ENCODE measurements around the gene PSMB7.

The PSMB7 gene

GRCh38 chr9:124308606-124309491 is 106.4 kb downstream of the PSMB7 start:
- H3K4me1 Mint-ChIP-seq: no peaks in the 10 kb centered on the region
- no peak overlapping the region for H3K4me3 Mint-ChIP-seq
- no peaks in the 10 kb centered on the region for H3K9me3 Mint-ChIP-seq
- CTCF ChIA-PET: interaction anchor here (1.1 kb wide), 1 partner anchor 175 kb away, joined by 3 read pairs; no protein-coding TSS in a partner anchor
- no peaks in the 10 kb centered on the region for H3K27me3 Mint-ChIP-seq
- no peak overlapping the region for H3K27ac Mint-ChIP-seq
- no peak for DNase-seq
- no peaks in the 10 kb centered on the region for H3K36me3 Mint-ChIP-seq

GRCh38 chr9:124307379-124308030 is 107.7 kb downstream of the PSMB7 start:
- Mint-ChIP-seq H3K9me3 (no peaks in the 10 kb centered on the region), H3K4me1 (no peaks in the 10 kb centered on the region), H3K4me3 (no peak overlapping the region), H3K27ac (no peak overlapping the region), H3K27me3 (peaks cover 4% of the 10 kb centered on the region), H3K36me3 (no peaks in the 10 kb centered on the region)
- DNase-seq: no peak
- CTCF ChIA-PET: no interaction called here

GRCh38 chr9:124306098-124306735 is 109.0 kb downstream of the PSMB7 start:
- peak overlapping the region; percentile 53 for H3K27ac Mint-ChIP-seq
- no peak for DNase-seq

GRCh38 chr9:124304285-124304684 is 111.0 kb downstream of the PSMB7 start:
- Mint-ChIP-seq H3K27me3 (peaks cover 20% of the 10 kb centered on the region), H3K4me1 (peaks cover 10% of the 10 kb centered on the region), H3K36me3 (no peaks in the 10 kb centered on the region), H3K9me3 (no peaks in the 10 kb centered on the region), H3K27ac (no peak overlapping the region), H3K4me3 (no peak overlapping the region)
- CTCF ChIA-PET: no interaction called here
- DNase-seq: no peak

More at GRCh38 chr9:124306098-124306735, 109.0 kb downstream of the PSMB7 start:
- CTCF ChIA-PET: interaction anchor here (0.7 to 1.3 kb wide), 2 partner anchors 19 to 176 kb away, joined by 3 read pairs; no protein-coding TSS in a partner anchor
- Mint-ChIP-seq H3K27me3 (peaks cover 11% of the 10 kb centered on the region), H3K4me3 (no peak overlapping the region), H3K9me3 (no peaks in the 10 kb centered on the region), H3K36me3 (no peaks in the 10 kb centered on the region), H3K4me1 (no peaks in the 10 kb centered on the region)

GRCh38 chr9:124303762-124304161 is 111.5 kb downstream of the PSMB7 start:
- Mint-ChIP-seq H3K27me3 (peaks cover 20% of the 10 kb centered on the region), H3K9me3 (no peaks in the 10 kb centered on the region), H3K36me3 (no peaks in the 10 kb centered on the region), H3K27ac (no peak overlapping the region), H3K4me1 (peaks cover 11% of the 10 kb centered on the region), H3K4me3 (no peak overlapping the region)
- CTCF ChIA-PET: no interaction called here
- no peak for DNase-seq
